HepG2 (cell line): ENCODE data around the gene TNNT1. TPM values are rescaled to one million over a fixed set of nuclear protein-coding genes. Genes with fewer than 3 reads are reported as not detected.
"Not testable (repeated sequence)": the region's sequence is repeated elsewhere in the genome, so short reads cannot be mapped to it uniquely, and the experiment has no call there.

Experiments
- ATAC-seq: fragments of 200-7000 bp; cut with Tn5 transposase; 3 replicates; pipeline ENCODE4 v1.9.1; 2020; ENCODE audit warnings: mild to moderate bottlenecking, moderate library complexity
- BruUV-seq: library from RNA; stranded (reverse); fragments of 400-500 nt; replicated peaks from 2 replicates; lab custom pipeline; 2021; lab: Mats Ljungman, UMichigan
- CTCF ChIA-PET: fragments of 300-600 bp; formaldehyde crosslinking; extraction: SDS; loops from one replicate; lab custom pipeline; 2021; ENCODE audit warnings: low total read pairs, inconsistent platforms, low intra/inter-chr PET ratio; lab: Yijun Ruan, JAX
- POLR2A ChIA-PET: fragments of 350-600 bp; sonication (Branson Sonifier 250); formaldehyde crosslinking; loops from one replicate; lab custom pipeline; 2020; ENCODE audit warnings: antibody characterized with exemption, inconsistent platforms; lab: Yijun Ruan, JAX
- DNase-seq: peaks from one replicate; pipeline ENCODE4 v3.0.0-alpha.2; 2015; ENCODE audit warnings: low spot score
- FAIRE-seq: peaks from 3 replicates; lab custom pipeline; 2011; peaks lifted over from hg19 to GRCh38; lab: Jason Lieb, UNC
- H2AFZ ChIP-seq: one replicate; pipeline ENCODE4 v1.6.1; 2011; ENCODE audit warnings: low read length, inconsistent platforms
- H3K27ac ChIP-seq: fragments of 300-600 bp; 3 replicates; pipeline ENCODE4 v1.8.0; 2011; ENCODE audit warnings: mixed run types, mild to moderate bottlenecking, mixed read lengths, low read length, inconsistent platforms; ENCODE audit not compliant: insufficient read depth; ENCODE audit errors: extremely low read length
- H3K27me3 ChIP-seq, 2 experiments: fragments of 200-600 bp in 1 of 2; 2 replicates in 1 of 2; 3 replicates in 1 of 2; pipeline versions ENCODE4 v1.6.0 to v1.8.0; 2011; ENCODE audit warnings: low read length in 2 of 2, mild to moderate bottlenecking in 2 of 2, moderate library complexity in 2 of 2, inconsistent platforms in 1 of 2; ENCODE audit not compliant: insufficient read depth in 2 of 2, control insufficient read depth in 1 of 2
- H3K36me3 ChIP-seq, 2 experiments: fragments of 200-600 bp in 1 of 2; replicated peaks in 1 of 2; 2 replicates in 1 of 2; 3 replicates in 1 of 2; pipeline versions ENCODE4 v1.5.1 to v1.8.0; 2011; ENCODE audit warnings: low read length in 2 of 2, inconsistent platforms in 1 of 2; ENCODE audit not compliant: insufficient read depth in 2 of 2, control insufficient read depth in 1 of 2
- H3K4me1 ChIP-seq: 2 replicates; pipeline ENCODE4 v1.5.1; 2012; ENCODE audit warnings: low read length, inconsistent platforms; ENCODE audit not compliant: insufficient read depth
- H3K4me2 ChIP-seq: 2 replicates; pipeline ENCODE4 v1.6.0; 2011; ENCODE audit warnings: low read depth, low read length, inconsistent platforms
- H3K4me3 ChIP-seq, 3 experiments: fragments of 200-600 bp in 1 of 3; sonication (generic), shearing (Covaris generic) in 1 of 3; replicated peaks in 1 of 3; 2 replicates each; pipeline ENCODE4 v1.5.1; 2011 to 2016; ENCODE audit warnings: low read length in 3 of 3, inconsistent platforms in 2 of 3, low read depth in 2 of 3, mild to moderate bottlenecking in 2 of 3, control low read depth in 1 of 3, mixed read lengths in 1 of 3; ENCODE audit not compliant: insufficient read depth in 1 of 3
- H3K79me2 ChIP-seq: one replicate; pipeline ENCODE4 v1.6.1; 2011; ENCODE audit warnings: low read length, inconsistent platforms; ENCODE audit not compliant: insufficient read depth
- H3K9ac ChIP-seq: 2 replicates; pipeline ENCODE4 v1.6.0; 2011; ENCODE audit warnings: mild to moderate bottlenecking, low read depth, low read length, inconsistent platforms; ENCODE audit not compliant: insufficient read depth
- H3K9me3 ChIP-seq: 2 replicates; pipeline ENCODE4 v1.5.1; 2012; ENCODE audit warnings: mild to moderate bottlenecking, low read length
- H4K20me1 ChIP-seq: 2 replicates; pipeline ENCODE4 v1.6.0; 2011; ENCODE audit warnings: inconsistent platforms, mild to moderate bottlenecking, low read length, moderate library complexity; ENCODE audit not compliant: insufficient read depth
- DNMT3B ChIP-seq: conservative IDR thresholded peaks from 2 replicates; pipeline ENCODE4 v1.6.1; 2016; ENCODE audit warnings: missing biosample characterization, control low read depth
- SAFB2 ChIP-seq: sonication (generic); formaldehyde crosslinking; IDR thresholded peaks from 2 replicates; pipeline ENCODE4 v1.5.1; 2020; ENCODE audit warnings: missing genetic modification reagents, low read depth, mild to moderate bottlenecking, borderline replicate concordance
- SMARCE1 ChIP-seq: fragments of 450-650 bp; IDR thresholded peaks from 2 replicates; pipeline ENCODE4 v1.6.1; 2017; ENCODE audit warnings: borderline replicate concordance
- ZBTB42 ChIP-seq: sonication (generic); formaldehyde crosslinking; IDR thresholded peaks from 2 replicates; pipeline ENCODE4 v1.5.0; 2020; ENCODE audit warnings: mild to moderate bottlenecking, missing genetic modification reagents
- ZFX ChIP-seq: sonication (generic); formaldehyde crosslinking; IDR thresholded peaks from 2 replicates; pipeline ENCODE4 v1.4.0; 2020; ENCODE audit warnings: mild to moderate bottlenecking, low read depth, missing genetic modification reagents, moderate library complexity
- ZKSCAN8 ChIP-seq: IDR thresholded peaks from 2 replicates; pipeline ENCODE4 v1.6.1; 2016; ENCODE audit warnings: borderline replicate concordance, missing genetic modification reagents, missing compliant biosample characterization
- ZNF263 ChIP-seq: sonication (generic); formaldehyde crosslinking; IDR thresholded peaks from 2 replicates; pipeline ENCODE4 v1.4.0; 2020; ENCODE audit warnings: missing genetic modification reagents
- ZNF354B ChIP-seq: sonication (generic); formaldehyde crosslinking; IDR thresholded peaks from 2 replicates; pipeline ENCODE4 v1.8.0; 2022; ENCODE audit warnings: mild to moderate bottlenecking, missing genetic modification reagents
- ZNF609 ChIP-seq: sonication (generic); formaldehyde crosslinking; IDR thresholded peaks from 2 replicates; pipeline ENCODE4 v1.4.0; 2020; ENCODE audit warnings: mild to moderate bottlenecking, missing genetic modification reagents, borderline replicate concordance
- ZNF614 ChIP-seq: IDR thresholded peaks from 2 replicates; pipeline ENCODE4 v1.6.1; 2018; ENCODE audit warnings: missing biosample characterization, missing genetic modification reagents, inconsistent platforms, borderline replicate concordance
- ZSCAN12 ChIP-seq: sonication (generic); formaldehyde crosslinking; IDR thresholded peaks from 2 replicates; pipeline ENCODE4 v1.9.0; 2021; ENCODE audit warnings: mild to moderate bottlenecking, missing genetic modification reagents
- ZSCAN22 ChIP-seq: sonication (generic); formaldehyde crosslinking; IDR thresholded peaks from 2 replicates; pipeline ENCODE4 v1.4.0; 2020; ENCODE audit warnings: mild to moderate bottlenecking, missing genetic modification reagents
- WGBS: methylation state at CpG from one replicate; pipeline ENCODE4 v1.1.6; 2017; ENCODE audit warnings: low lambda C conversion rate; 5-methylcytosine and 5-hydroxymethylcytosine counted together
- in situ Hi-C: cut with HindIII; loops from 2 replicates; pipeline ENCODE4 v1.10.0; 2017; ENCODE audit warnings: low pct_unique_long_range_greater_than_20kb; ENCODE audit not compliant: extremely low pct_ligation_motif_present
- intact Hi-C: fragments of 100-400 bp; cut with micrococcal nuclease; formaldehyde crosslinking; loops from one replicate; pipeline ENCODE4 v1.10.0; 2022; ENCODE audit not compliant: unreplicated experiment
- polyA plus RNA-seq, 8 experiments: library from polyadenylated mRNA; depleted of rRNA in 3 of 8; stranded (reverse) in 7 of 8; unstranded in 1 of 8; fragments of >200 nt; fragmentation: Illumina TruSeq in 4 of 8; extraction: Trizol in 4 of 8; gene quantifications; 2 replicates each; pipeline versions ENCODE4 v1.2.1 to v1.2.3, GENCODE V29; 2011 to 2016; ENCODE audit warnings: low read depth in 4 of 8, missing spikeins in 1 of 8, mixed read lengths in 1 of 8; ENCODE audit not compliant: insufficient read depth in 1 of 8
- total RNA-seq, 5 experiments: library from RNA; depleted of rRNA; stranded (reverse); fragments of >200 nt; fragmentation: Illumina TruSeq; extraction: Trizol; gene quantifications; 2 replicates each; pipeline ENCODE4 v1.2.3, GENCODE V29; 2016; ENCODE audit warnings: low read depth in 1 of 5
- TF ChIP-seq, protein P1 (sequence below): sonication (generic); formaldehyde crosslinking; IDR thresholded peaks from 2 replicates; pipeline ENCODE4 v1.8.1; 2023; ENCODE audit warnings: mild to moderate bottlenecking, moderate library complexity, missing genetic modification reagents

TNNT1 gene
- total and polyA plus RNA-seq, 2 of the 13 experiments (the other 11 are each of a cell fraction or from before 2014, with no cell fraction given): 1.3 to 2.4 TPM

DNA sequence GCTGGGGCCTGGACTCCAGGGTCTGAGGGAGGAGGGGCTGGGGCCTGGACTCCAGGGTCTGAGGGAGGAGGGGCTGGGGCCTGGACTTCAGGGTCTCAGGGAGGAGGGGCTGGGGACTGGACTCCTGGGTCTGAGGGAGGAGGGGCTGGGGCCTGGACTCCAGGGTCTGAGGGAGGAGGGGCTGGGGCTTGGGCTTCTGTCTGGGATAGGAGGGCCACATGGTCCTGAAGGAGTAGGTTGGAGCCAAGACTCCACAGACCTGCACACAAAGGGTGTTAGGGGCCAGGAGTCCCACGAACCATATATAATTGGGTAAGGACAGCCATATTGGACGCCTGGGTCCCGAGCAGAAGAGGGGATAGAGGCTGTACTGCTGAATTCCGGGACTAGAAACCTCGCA is 6.8 kb upstream of the TNNT1 start:
- POLR2A ChIA-PET: interaction anchor here (1.1 to 1.2 kb wide), 2 partner anchors 103 to 183 kb away, joined by 4 read pairs; partner anchors contain the start of gene PPP6R1

GRCh38 chr19:55153652-55154264 is 4.8 kb upstream of the TNNT1 start:
- Histone ChIP-seq H3K4me3 (no peak overlapping the region), H3K4me1 (peaks cover 17% of the 10 kb centered on the region), H3K79me2 (no peaks in the 10 kb centered on the region), H3K27ac (no peak overlapping the region), H2AFZ (no peak overlapping the region), H4K20me1 (no peaks in the 10 kb centered on the region), H3K9ac (no peak overlapping the region), H3K36me3 (no peaks in the 10 kb centered on the region), H3K27me3 (peaks cover 0 to 12% of the 10 kb centered on the region in 2 experiments; a peak in 2 of 5 replicates), H3K4me2 (no peak overlapping the region), H3K9me3 (peaks cover 8% of the 10 kb centered on the region)
- FAIRE-seq: no peak
- CTCF ChIA-PET: no interaction called here
- POLR2A ChIA-PET: no interaction called here
- in situ Hi-C loops (no loop called here), intact Hi-C loops (no loop called here)
- no peak for ATAC-seq
- DNase-seq: no peak
- no TSS peak for BruUV-seq
- 56% methylated on average over 12 of the region's 12 CpGs for WGBS
- TF ChIP-seq DNMT3B: no peak
- TF ChIP-seq ZNF614 (CRISPR knock-in tag): no peak
- TF ChIP-seq, protein P1, sequence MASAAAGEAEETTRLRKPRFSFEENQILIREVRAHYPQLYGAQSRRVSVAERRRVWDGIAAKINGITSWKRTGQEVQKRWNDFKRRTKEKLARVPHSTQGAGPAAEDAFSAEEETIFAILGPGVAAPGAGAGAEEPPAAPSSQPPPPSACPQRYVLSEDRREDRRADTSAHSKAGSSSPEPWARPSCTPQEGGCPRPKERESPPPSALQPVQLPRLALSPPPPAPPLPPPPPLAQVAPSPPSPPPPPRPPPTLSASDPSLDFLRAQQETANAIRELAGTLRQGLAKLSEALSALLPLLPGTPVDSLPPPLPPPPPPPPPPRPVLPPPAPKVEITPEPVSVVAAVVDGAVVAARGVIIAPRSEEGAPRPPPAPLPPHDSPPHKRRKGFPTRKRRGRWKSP (CRISPR knock-in tag): no peak
- TF ChIP-seq SAFB2 (CRISPR knock-in tag): no peak
- no peak for TF ChIP-seq ZNF609
- TF ChIP-seq ZNF354B: no peak
- TF ChIP-seq ZSCAN12: no peak
- no peak for TF ChIP-seq ZKSCAN8 (CRISPR knock-in tag)
- TF ChIP-seq ZBTB42: no peak
- TF ChIP-seq SMARCE1: no peak

More for the DNA sequence above, 6.8 kb upstream of the TNNT1 start:
- peak overlapping the region; percentile 74 for H3K4me2 ChIP-seq
- peaks cover 20% of the 10 kb centered on the region for H3K4me1 ChIP-seq
- FAIRE-seq, H3K27ac ChIP-seq, H3K36me3 ChIP-seq, H4K20me1 ChIP-seq, intact Hi-C loops, DNase-seq, H3K79me2 ChIP-seq, CTCF ChIA-PET, BruUV-seq, H3K9me3 ChIP-seq, H2AFZ ChIP-seq, in situ Hi-C loops: not testable (repeated sequence)
- H3K9ac ChIP-seq: peak overlapping the region; percentile 46; the same call in 1 of the 2 replicates
- peak overlapping the region; percentile 45 to 71 (median 51); a peak in 5 of 6 replicates for H3K4me3 ChIP-seq
- 0% methylated on average over 3 of the region's 5 CpGs for WGBS
- ATAC-seq: 0 out of 3 replicates have a peak, but pooled peaks have one; percentile 5
- H3K27me3 ChIP-seq: peaks cover 0 to 24% of the 10 kb centered on the region in 2 experiments; a peak in 2 of 5 replicates
- TF ChIP-seq ZSCAN22 (peak; percentile 93), ZNF263 (CRISPR knock-in tag) (0 out of 2 replicates have a peak, but pooled peaks have one; percentile 8), ZFX (CRISPR knock-in tag) (peak; percentile 17; the same call in 1 of the 2 replicates)
